ENCODE data around the gene MMP17. TPM values are rescaled to one million over a fixed set of nuclear protein-coding genes. Genes with fewer than 3 reads are reported as not detected.

Gene MMP17
- polyA plus RNA-seq, 1 experiment: 13.7 TPM

GRCh38 chr12:131833288-131833895, 5.2 kb downstream of the MMP17 start:
- Histone ChIP-seq H3K4me3 (ENCODE audit: low read depth, low read length) (no peak overlapping the region), H3K27me3 (ENCODE audit: control insufficient read depth, insufficient read depth, low read length) (no peaks in the 10 kb centered on the region), H3K36me3 (ENCODE audit: control insufficient read depth, insufficient read depth, low read length) (no peaks in the 10 kb centered on the region; the same call in 1 of the 2 replicates)
- TF ChIP-seq CTCF (IDR thresholded peaks at IDR 0.05; ENCODE audit: insufficient read depth, low read depth, low read length): no peak
- CTCF ChIA-PET: interaction anchor here (0.6 kb wide), 2 partner anchors 97 kb away, joined by 3 to 4 read pairs; no protein-coding TSS in a partner anchor
- no peak for DNase-seq (ENCODE audit: low read depth)
- POLR2A ChIA-PET: no interaction called here

GRCh38 chr12:131833896-131834641, 5.9 kb downstream of the MMP17 start:
- TF ChIP-seq CTCF (IDR thresholded peaks at IDR 0.05; ENCODE audit: insufficient read depth, low read depth, low read length): peak; percentile 44
- no peak for DNase-seq (ENCODE audit: low read depth)
- no peaks in the 10 kb centered on the region; the same call in 1 of the 2 replicates for H3K36me3 ChIP-seq (ENCODE audit: control insufficient read depth, insufficient read depth, low read length)
- no peaks in the 10 kb centered on the region for H3K27me3 ChIP-seq (ENCODE audit: control insufficient read depth, insufficient read depth, low read length)
- POLR2A ChIA-PET: no interaction called here
- CTCF ChIA-PET: interaction anchor here (0.6 kb wide), 1 partner anchor 96 kb away, joined by 4 read pairs; no protein-coding TSS in a partner anchor
- H3K4me3 ChIP-seq (ENCODE audit: low read depth, low read length): no peak overlapping the region

GRCh38 chr12:131834798-131835615, 6.8 kb downstream of the MMP17 start:
- POLR2A ChIA-PET: no interaction called here
- H3K27me3 ChIP-seq (ENCODE audit: control insufficient read depth, insufficient read depth, low read length): no peaks in the 10 kb centered on the region
- no peak overlapping the region for H3K4me3 ChIP-seq (ENCODE audit: low read depth, low read length)
- no peak for TF ChIP-seq CTCF (IDR thresholded peaks at IDR 0.05; ENCODE audit: insufficient read depth, low read depth, low read length)
- no peak for DNase-seq (ENCODE audit: low read depth)
- no peaks in the 10 kb centered on the region; the same call in 1 of the 2 replicates for H3K36me3 ChIP-seq (ENCODE audit: control insufficient read depth, insufficient read depth, low read length)
- CTCF ChIA-PET: interaction anchor here (1.1 to 2.1 kb wide), 4 partner anchors 10 to 167 kb away, joined by 4 to 11 read pairs (median 6); partner anchors contain the start of gene EP400

- H3K4me3 ChIP-seq (ENCODE audit: low read depth, low read length): no peak overlapping the region
- ChIA-PET POLR2A (no interaction called here), CTCF (interaction anchor here (1.1 to 2.3 kb wide), 5 partner anchors 10 to 168 kb away, joined by 4 to 11 read pairs (median 7); partner anchors contain the start of gene EP400)
- H3K27me3 ChIP-seq (ENCODE audit: control insufficient read depth, insufficient read depth, low read length): no peaks in the 10 kb centered on the region
- DNase-seq (ENCODE audit: low read depth): no peak
- TF ChIP-seq CTCF (IDR thresholded peaks at IDR 0.05; ENCODE audit: insufficient read depth, low read depth, low read length): no peak
- peaks cover under 1% of the 10 kb centered on the region; the same call in 1 of the 2 replicates for H3K36me3 ChIP-seq (ENCODE audit: control insufficient read depth, insufficient read depth, low read length)
These were observed 7.5 kb downstream of the MMP17 start for GRCh38 chr12:131835616-131836171.
